Esophagus squamous epithelium (tissue), 4 donors: ENCODE measurements around the gene UBE2Q1.

Source experiments
- POLR2A ChIP-seq, 4 donors: fragments of 450-650 bp; IDR thresholded peaks; one replicate each; pipeline ENCODE4 v1.6.1; 2017; ENCODE audit warnings: antibody characterized with exemption in 4 of 4, mild to moderate bottlenecking in 4 of 4, moderate library complexity in 3 of 4
- TF ChIP-seq, protein P1 (sequence below), 6 experiments: fragments of 450-650 bp in 4 of 6; fragments of 200-600 bp in 2 of 6; sonication (generic) in 2 of 6; IDR thresholded peaks; one replicate each; pipeline ENCODE4 v1.5.1; 2016 to 2019; ENCODE audit warnings: antibody characterized with exemption in 6 of 6, mild to moderate bottlenecking in 4 of 6, moderate library complexity in 4 of 6

DNA sequence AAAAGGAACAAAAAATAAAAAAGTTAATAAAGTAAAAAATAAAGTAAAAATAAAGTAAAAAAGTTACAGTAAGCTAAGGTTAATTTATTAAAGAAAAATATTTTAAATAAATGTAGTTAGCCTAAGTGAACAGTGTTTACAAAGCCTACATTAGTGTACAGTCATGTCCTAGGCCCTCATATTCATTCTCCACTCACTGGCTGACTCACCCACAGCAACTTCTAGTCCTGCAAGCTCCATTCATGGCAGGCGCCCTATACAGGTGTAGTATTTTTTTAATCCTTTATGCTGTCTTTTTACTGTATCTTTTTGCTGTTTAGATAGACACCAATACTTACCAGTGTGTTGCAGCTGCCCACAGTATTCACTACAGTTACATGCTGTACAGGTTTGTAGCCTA lies 37.2 kb upstream of the UBE2Q1 start:
- TF ChIP-seq, protein P1, sequence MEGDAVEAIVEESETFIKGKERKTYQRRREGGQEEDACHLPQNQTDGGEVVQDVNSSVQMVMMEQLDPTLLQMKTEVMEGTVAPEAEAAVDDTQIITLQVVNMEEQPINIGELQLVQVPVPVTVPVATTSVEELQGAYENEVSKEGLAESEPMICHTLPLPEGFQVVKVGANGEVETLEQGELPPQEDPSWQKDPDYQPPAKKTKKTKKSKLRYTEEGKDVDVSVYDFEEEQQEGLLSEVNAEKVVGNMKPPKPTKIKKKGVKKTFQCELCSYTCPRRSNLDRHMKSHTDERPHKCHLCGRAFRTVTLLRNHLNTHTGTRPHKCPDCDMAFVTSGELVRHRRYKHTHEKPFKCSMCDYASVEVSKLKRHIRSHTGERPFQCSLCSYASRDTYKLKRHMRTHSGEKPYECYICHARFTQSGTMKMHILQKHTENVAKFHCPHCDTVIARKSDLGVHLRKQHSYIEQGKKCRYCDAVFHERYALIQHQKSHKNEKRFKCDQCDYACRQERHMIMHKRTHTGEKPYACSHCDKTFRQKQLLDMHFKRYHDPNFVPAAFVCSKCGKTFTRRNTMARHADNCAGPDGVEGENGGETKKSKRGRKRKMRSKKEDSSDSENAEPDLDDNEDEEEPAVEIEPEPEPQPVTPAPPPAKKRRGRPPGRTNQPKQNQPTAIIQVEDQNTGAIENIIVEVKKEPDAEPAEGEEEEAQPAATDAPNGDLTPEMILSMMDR (IDR thresholded peaks at IDR 0.05) = no peak
- no peak for TF ChIP-seq POLR2A (IDR thresholded peaks at IDR 0.05)
